ENCODE results near the gene NBR1.

GRCh38 chr17:43125133-43125966, 45.7 kb upstream of the NBR1 start, which contains the start of gene BRCA1:
- TF ChIP-seq POLR2A (IDR thresholded peaks at IDR 0.05) (peak; percentile 70), CTCF (IDR thresholded peaks at IDR 0.05) (no peak)

Measured in right lobe of liver (tissue), 4 donors.